GM12878 (cell line): ENCODE measurements around the gene CCDC106. TPM values are rescaled to one million over a fixed set of nuclear protein-coding genes. Genes with fewer than 3 reads are reported as not detected.

ENCODE experiments used
- BRCA1 ChIP-seq: IDR thresholded peaks from 2 replicates; pipeline ENCODE4 v1.6.1; 2011; ENCODE audit warnings: low read depth, low read length, improper control_type of control experiment
- CREM ChIP-seq: IDR thresholded peaks from 2 replicates; pipeline ENCODE4 v1.6.1; 2014; ENCODE audit warnings: antibody characterized with exemption, low read depth
- EZH2 ChIP-seq: IDR thresholded peaks from 2 replicates; pipeline ENCODE4 v1.6.1; 2012; ENCODE audit warnings: low read depth, mild to moderate bottlenecking, control low read depth, inconsistent platforms, low read length, borderline replicate concordance; ENCODE audit not compliant: control insufficient read depth
- IKZF2 ChIP-seq, 2 experiments: fragments of 450-650 bp; IDR thresholded peaks; 2 replicates each; pipeline ENCODE4 v1.6.1; 2017; ENCODE audit warnings: mild to moderate bottlenecking in 2 of 2, moderate library complexity in 2 of 2
- JUND ChIP-seq: IDR thresholded peaks from 2 replicates; pipeline ENCODE4 v1.6.1; 2012; ENCODE audit warnings: low read depth, mild to moderate bottlenecking, low read length, improper control_type of control experiment, moderate library complexity
- MTA2 ChIP-seq: fragments of 450-650 bp; IDR thresholded peaks from 2 replicates; pipeline ENCODE4 v1.6.1; 2016; ENCODE audit warnings: low read depth, mild to moderate bottlenecking, moderate library complexity
- MYC ChIP-seq: IDR thresholded peaks from 2 replicates; pipeline ENCODE4 v1.6.1; 2011; ENCODE audit warnings: mild to moderate bottlenecking, low read length, moderate library complexity, inconsistent platforms; ENCODE audit not compliant: insufficient read depth, insufficient replicate concordance, insufficient read length, severe bottlenecking
- NFIC ChIP-seq: IDR thresholded peaks from 2 replicates; pipeline ENCODE4 v1.6.1; 2012; ENCODE audit warnings: low read depth, mild to moderate bottlenecking, inconsistent platforms, low read length, moderate library complexity
- NR2C1 ChIP-seq: fragments of 450-650 bp; IDR thresholded peaks from 2 replicates; pipeline ENCODE4 v1.6.1; 2017; ENCODE audit warnings: antibody characterized with exemption, mild to moderate bottlenecking, moderate library complexity
- RCOR1 ChIP-seq: conservative IDR thresholded peaks from 2 replicates; pipeline ENCODE4 v1.6.1; 2012; ENCODE audit warnings: low read depth, low read length, improper control_type of control experiment
- RFX5 ChIP-seq: IDR thresholded peaks from 2 replicates; pipeline ENCODE4 v1.6.1; 2011; ENCODE audit warnings: low read depth, low read length, improper control_type of control experiment
- SIN3A ChIP-seq: IDR thresholded peaks from 2 replicates; pipeline ENCODE4 v1.6.1; 2012; ENCODE audit warnings: low read depth, low read length, improper control_type of control experiment
- SIX5 ChIP-seq: IDR thresholded peaks from 2 replicates; pipeline ENCODE4 v1.6.1; 2011; ENCODE audit warnings: mild to moderate bottlenecking, low read depth, low read length, moderate library complexity; ENCODE audit not compliant: severe bottlenecking
- SREBF1 ChIP-seq: IDR thresholded peaks from 2 replicates; pipeline ENCODE4 v1.6.1; 2012; ENCODE audit warnings: mild to moderate bottlenecking, low read length
- SRF ChIP-seq, 2 experiments: IDR thresholded peaks; 2 replicates each; pipeline ENCODE4 v1.6.1; 2011; ENCODE audit warnings: low read depth in 2 of 2, low read length in 2 of 2, mild to moderate bottlenecking in 1 of 2, moderate library complexity in 1 of 2
- STAT1 ChIP-seq: fragments of 450-650 bp; conservative IDR thresholded peaks from 2 replicates; pipeline ENCODE4 v1.6.1; 2014; ENCODE audit warnings: antibody characterized with exemption, mild to moderate bottlenecking
- STAT3 ChIP-seq: IDR thresholded peaks from 2 replicates; pipeline ENCODE4 v1.6.1; 2011; ENCODE audit warnings: low read depth, low read length, improper control_type of control experiment
- SUPT20H ChIP-seq: IDR thresholded peaks from 2 replicates; pipeline ENCODE4 v1.6.1; 2011; ENCODE audit warnings: low read depth, mild to moderate bottlenecking, low read length, moderate library complexity, borderline replicate concordance; ENCODE audit not compliant: control insufficient read depth
- TCF3 ChIP-seq: IDR thresholded peaks from 2 replicates; pipeline ENCODE4 v1.6.1; 2012; ENCODE audit warnings: low read depth, mild to moderate bottlenecking, low read length, borderline replicate concordance; ENCODE audit not compliant: insufficient read depth
- YBX1 ChIP-seq: fragments of 450-650 bp; IDR thresholded peaks from 2 replicates; pipeline ENCODE4 v1.6.1; 2016; ENCODE audit warnings: antibody characterized with exemption
- ZNF217 ChIP-seq: fragments of 450-650 bp; IDR thresholded peaks from 2 replicates; pipeline ENCODE4 v1.6.1; 2017; ENCODE audit warnings: antibody characterized with exemption, mild to moderate bottlenecking
- ZNF622 ChIP-seq: fragments of 450-650 bp; IDR thresholded peaks from 2 replicates; pipeline ENCODE4 v1.6.1; 2017; ENCODE audit warnings: mild to moderate bottlenecking, inconsistent platforms
- polyA plus RNA-seq, 11 experiments: library from polyadenylated mRNA; depleted of rRNA in 4 of 11; unstranded in 6 of 11; stranded (reverse) in 5 of 11; fragments of >200 nt; fragmentation: Nextera tagmentation in 4 of 11; fragmentation: Illumina TruSeq in 1 of 11; extraction: Ambion mirVana in 4 of 11; extraction: Trizol in 1 of 11; gene quantifications; 1 replicate in 1 of 11; 2 replicates in 10 of 11; pipeline versions ENCODE4 v1.2.1 to v1.2.3, GENCODE V29; 2011 to 2016; ENCODE audit warnings: inconsistent platforms in 2 of 11, missing spikeins in 2 of 11, low read depth in 1 of 11
- total RNA-seq, 4 experiments: library from RNA; depleted of rRNA in 3 of 4; stranded (reverse); fragments of >200 nt in 3 of 4; fragmentation: Illumina TruSeq in 1 of 4; extraction: Trizol in 1 of 4; gene quantifications; 2 replicates each; pipeline versions ENCODE4 v1.2.1 to v1.2.3, GENCODE V29; 2013 to 2021
- TF ChIP-seq, protein P1 (sequence below): fragments of 450-650 bp; IDR thresholded peaks from 2 replicates; pipeline ENCODE4 v1.6.1; 2017; ENCODE audit warnings: mild to moderate bottlenecking
- TF ChIP-seq, protein P2 (sequence below): fragments of 450-650 bp; formaldehyde crosslinking; IDR thresholded peaks from 2 replicates; pipeline ENCODE4 v1.4.0; 2022; ENCODE audit warnings: mild to moderate bottlenecking, moderate library complexity
- TF ChIP-seq, protein P3 (sequence below): fragments of 450-650 bp; IDR thresholded peaks from 2 replicates; pipeline ENCODE4 v1.6.1; 2017; ENCODE audit warnings: antibody characterized with exemption, mild to moderate bottlenecking, moderate library complexity

The CCDC106 gene
- total and polyA plus RNA-seq, 10 of the 15 experiments (the other 5 are each of a cell fraction or from before 2014, with no cell fraction given): 0.04 to 35.9 (median 19.8) TPM

DNA sequence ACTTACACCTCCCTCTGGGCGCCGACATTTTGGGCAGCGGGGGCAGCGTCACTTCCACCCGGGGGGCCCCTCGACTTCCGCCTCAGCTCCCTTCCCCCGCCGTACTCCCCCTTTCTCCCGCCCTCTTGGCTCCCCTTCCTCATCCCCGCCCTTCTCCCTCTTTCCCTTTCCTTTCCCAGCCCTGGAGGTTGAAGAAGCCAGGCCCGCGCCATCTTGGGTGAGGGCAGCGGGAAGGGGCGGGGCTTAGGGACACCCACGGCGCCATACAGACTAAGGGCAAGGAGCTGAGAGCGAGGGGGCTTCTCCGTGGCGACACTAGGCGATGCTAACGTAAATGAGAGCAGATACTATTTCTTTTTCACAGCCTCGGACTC lies 48.6 kb upstream of the CCDC106 start, which contains the start of gene FIZ1 (continued):
- TF ChIP-seq, protein P1, sequence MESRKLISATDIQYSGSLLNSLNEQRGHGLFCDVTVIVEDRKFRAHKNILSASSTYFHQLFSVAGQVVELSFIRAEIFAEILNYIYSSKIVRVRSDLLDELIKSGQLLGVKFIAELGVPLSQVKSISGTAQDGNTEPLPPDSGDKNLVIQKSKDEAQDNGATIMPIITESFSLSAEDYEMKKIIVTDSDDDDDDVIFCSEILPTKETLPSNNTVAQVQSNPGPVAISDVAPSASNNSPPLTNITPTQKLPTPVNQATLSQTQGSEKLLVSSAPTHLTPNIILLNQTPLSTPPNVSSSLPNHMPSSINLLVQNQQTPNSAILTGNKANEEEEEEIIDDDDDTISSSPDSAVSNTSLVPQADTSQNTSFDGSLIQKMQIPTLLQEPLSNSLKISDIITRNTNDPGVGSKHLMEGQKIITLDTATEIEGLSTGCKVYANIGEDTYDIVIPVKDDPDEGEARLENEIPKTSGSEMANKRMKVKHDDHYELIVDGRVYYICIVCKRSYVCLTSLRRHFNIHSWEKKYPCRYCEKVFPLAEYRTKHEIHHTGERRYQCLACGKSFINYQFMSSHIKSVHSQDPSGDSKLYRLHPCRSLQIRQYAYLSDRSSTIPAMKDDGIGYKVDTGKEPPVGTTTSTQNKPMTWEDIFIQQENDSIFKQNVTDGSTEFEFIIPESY: no peak
- TF ChIP-seq SIN3A (no peak), TCF3 (no peak), YBX1 (no peak), SREBF1 (no peak), EZH2 (no peak), MYC (no peak), MTA2 (peak; percentile 43), RFX5 (no peak), CREM (peak; percentile 92), IKZF2 (IDR thresholded peaks at IDR 0.05) (peak; percentile 99), SUPT20H (no peak), SIX5 (peak; percentile 76), STAT1 (no peak), JUND (no peak), ZNF622 (no peak), RCOR1 (peak; percentile 81), NR2C1 (peak; percentile 92), STAT3 (no peak), ZNF217 (no peak), BRCA1 (no peak), NFIC (no peak; the same call in 1 of the 2 replicates), SRF (IDR thresholded peaks at IDR 0.05; ENCODE audit: low read depth in 2 of 2, low read length in 2 of 2) (0 out of 4 replicates have a peak, but pooled peaks of 1 of the 2 experiments have one; percentile 14)
- TF ChIP-seq, protein P2, sequence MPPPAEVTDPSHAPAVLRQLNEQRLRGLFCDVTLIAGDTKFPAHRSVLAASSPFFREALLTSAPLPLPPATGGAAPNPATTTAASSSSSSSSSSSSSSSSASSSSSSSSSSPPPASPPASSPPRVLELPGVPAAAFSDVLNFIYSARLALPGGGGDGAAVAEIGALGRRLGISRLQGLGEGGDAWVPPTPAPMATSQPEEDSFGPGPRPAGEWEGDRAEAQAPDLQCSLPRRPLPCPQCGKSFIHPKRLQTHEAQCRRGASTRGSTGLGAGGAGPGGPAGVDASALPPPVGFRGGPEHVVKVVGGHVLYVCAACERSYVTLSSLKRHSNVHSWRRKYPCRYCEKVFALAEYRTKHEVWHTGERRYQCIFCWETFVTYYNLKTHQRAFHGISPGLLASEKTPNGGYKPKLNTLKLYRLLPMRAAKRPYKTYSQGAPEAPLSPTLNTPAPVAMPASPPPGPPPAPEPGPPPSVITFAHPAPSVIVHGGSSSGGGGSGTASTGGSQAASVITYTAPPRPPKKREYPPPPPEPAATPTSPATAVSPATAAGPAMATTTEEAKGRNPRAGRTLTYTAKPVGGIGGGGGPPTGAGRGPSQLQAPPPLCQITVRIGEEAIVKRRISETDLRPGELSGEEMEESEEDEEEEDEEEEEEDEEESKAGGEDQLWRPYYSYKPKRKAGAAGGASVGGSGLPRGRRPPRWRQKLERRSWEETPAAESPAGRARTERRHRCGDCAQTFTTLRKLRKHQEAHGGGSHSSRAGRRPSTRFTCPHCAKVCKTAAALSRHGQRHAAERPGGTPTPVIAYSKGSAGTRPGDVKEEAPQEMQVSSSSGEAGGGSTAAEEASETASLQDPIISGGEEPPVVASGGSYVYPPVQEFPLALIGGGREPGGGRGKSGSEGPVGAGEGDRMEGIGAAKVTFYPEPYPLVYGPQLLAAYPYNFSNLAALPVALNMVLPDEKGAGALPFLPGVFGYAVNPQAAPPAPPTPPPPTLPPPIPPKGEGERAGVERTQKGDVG (CRISPR knock-in tag): no peak
- TF ChIP-seq, protein P3, sequence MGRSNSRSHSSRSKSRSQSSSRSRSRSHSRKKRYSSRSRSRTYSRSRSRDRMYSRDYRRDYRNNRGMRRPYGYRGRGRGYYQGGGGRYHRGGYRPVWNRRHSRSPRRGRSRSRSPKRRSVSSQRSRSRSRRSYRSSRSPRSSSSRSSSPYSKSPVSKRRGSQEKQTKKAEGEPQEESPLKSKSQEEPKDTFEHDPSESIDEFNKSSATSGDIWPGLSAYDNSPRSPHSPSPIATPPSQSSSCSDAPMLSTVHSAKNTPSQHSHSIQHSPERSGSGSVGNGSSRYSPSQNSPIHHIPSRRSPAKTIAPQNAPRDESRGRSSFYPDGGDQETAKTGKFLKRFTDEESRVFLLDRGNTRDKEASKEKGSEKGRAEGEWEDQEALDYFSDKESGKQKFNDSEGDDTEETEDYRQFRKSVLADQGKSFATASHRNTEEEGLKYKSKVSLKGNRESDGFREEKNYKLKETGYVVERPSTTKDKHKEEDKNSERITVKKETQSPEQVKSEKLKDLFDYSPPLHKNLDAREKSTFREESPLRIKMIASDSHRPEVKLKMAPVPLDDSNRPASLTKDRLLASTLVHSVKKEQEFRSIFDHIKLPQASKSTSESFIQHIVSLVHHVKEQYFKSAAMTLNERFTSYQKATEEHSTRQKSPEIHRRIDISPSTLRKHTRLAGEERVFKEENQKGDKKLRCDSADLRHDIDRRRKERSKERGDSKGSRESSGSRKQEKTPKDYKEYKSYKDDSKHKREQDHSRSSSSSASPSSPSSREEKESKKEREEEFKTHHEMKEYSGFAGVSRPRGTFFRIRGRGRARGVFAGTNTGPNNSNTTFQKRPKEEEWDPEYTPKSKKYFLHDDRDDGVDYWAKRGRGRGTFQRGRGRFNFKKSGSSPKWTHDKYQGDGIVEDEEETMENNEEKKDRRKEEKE: no peak
